NCI-H2196 treated with DMSO at 0.1 percent for 48 hours (cell line): Measurements from ENCODE around the gene TRIM52.
"Not testable (repeated sequence)": the region's sequence is repeated elsewhere in the genome, so short reads cannot be mapped to it uniquely, and the experiment has no call there.

Experiments used
- DNase-seq: peaks from one replicate; lab custom pipeline; 2025; ENCODE audit not compliant: unreplicated experiment; lab: John Stamatoyannopoulos, UW

Gene TRIM52

DNA sequence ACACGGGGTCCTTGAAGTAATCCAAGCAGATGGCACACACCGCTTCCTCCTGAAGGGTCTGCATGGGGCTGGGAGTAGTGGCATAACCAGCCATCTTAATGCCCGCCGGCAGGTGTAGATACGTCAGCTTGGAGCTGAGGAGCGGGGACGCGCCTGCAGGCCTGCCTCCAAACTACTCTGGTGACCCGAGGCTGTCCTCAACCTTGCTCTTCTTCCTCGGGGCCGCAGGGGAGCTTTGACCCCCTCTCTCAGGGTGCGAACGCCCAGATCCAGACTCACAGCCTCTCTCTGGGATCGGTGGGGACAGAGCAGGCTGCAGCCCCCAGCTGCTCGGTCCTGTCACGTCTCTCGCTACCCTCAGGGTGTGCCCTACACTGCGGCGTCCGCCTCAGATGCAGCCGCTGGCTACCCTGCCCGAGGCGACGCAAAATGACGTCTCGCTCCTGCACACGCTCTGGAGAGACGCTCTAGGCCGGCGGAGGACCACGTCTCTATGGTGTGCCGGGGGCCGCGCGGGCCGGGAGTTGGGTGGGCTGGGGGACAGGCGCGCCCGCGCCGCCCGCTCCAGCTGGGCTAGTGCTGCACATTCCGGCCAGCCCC, at the start of gene TRIM52:
TRIM52 (minus strand) TSS at position 424 of the 600 bp plus-strand sequence; CDS start at position 94, 330 bp downstream.
- no peak for DNase-seq

DNA sequence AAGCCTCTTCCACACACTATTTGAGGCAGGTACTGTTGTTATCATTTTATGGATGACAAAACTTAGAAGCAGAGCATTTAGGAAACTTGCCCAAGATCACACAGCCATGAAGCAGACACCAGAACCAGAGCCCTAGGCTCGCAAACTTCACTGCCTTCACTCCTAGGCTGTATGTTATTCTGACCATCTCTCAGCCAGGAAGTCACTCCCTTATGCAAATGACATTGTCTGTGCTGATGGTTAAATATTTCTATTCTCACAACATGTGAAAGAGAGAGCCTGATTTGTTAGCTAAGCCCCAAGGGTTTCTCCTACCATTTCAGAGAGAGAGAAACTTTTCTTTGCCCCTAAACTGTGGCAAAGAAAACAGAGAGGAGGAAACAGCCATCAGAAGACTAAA, 26.4 kb upstream of the TRIM52 start:
- DNase-seq: not testable (repeated sequence)

DNA sequence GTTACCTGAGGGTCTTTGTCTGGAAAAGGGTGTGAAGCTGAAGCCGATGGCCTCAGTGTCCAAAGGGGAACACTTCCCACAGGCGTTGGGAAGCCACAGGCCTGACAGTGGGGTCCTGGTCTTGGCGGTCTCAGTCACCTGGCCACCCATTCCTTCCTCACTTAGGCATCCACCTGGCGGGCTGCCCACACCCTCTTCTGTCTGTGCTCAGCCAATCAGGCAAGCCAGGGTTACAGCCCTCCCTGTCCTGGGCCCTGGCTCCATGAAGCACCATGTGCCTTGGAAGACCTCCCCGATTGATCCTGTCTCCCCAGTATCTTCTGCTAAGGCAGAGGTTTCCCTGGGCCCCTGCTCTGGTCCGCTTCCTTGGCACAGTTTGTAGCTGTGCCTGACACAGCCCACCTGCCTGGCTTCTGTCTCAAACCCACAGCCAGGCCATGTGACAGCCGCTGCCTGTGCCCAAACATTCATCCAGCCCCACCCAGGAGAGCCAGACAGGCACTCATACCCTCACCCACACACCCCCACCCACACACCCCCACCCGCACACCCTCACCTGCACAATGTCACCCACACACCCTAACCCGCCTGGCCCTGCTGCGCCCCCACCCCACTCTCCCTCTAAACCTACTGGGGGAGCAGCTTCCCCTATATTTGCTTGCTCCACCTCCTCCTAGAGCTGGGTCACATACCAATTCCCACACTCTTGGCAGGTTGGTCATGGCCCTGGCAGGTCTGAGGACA, 25.2 kb upstream of the TRIM52 start:
- DNase-seq: not testable (repeated sequence)

DNA sequence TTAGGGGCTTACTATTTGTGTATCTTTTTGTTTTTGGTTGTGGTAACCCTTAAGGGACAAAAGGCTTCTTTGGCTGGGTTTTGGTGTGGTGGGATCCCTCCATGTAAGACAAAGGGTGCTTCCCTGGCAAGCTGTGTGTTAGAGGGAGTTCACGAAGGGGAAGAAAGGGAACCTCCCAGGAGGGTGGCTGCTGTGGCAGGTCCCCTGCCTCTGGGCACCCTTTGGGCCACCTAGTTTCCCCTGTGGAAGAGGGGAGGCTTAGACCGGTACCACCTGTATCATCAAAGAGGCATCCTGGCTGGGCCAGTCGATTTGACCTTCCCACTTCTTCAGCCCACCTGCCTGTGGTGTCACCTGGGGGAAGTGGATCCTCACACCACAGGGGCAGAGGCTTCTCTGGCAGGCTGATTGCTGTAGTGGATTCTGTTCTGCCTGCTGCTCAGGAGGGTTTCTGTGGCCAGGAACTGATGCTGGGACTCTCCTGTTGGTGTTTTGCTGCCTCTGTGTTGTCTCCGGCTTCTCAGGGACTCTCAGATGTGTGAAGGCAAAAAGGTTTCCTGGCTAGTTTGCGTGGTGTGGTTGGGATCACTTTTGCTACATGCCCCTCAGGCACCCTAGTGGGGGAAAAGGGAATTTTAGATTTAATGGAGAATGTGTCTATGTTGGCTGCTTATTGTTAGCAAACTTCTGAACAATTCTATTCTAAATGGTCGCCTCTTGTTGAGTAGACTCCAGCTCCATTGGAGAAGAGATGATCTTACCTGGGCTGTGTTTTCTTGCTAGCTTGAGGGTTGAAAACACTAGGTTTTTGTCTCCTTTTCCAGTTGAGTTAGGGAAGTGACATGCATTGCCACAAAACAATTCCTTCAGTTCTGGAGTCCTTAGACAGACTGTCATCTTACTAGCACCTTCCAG, 23.2 kb upstream of the TRIM52 start:
- DNase-seq: not testable (repeated sequence)

DNA sequence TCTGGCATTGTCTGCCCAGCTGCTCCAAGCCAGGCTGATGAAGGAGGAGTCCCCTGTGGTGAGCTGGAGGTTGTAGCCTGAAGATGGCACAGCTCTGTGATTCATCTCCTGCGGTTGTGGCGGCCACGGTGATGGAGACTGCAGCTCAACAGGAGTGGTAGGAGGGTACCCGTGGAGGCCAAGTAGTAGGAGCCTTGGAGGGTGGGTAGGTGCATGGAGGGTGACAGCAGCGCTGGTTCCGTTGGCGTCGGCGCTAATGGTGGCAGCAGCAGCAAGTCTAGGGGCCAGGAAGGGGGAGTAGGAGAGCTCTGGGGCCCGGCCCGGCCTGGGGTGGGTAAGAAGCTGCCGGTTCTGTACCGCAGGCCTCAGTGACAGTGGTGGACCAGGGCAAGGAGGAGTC, 22.4 kb upstream of the TRIM52 start:
- no peak for DNase-seq

DNA sequence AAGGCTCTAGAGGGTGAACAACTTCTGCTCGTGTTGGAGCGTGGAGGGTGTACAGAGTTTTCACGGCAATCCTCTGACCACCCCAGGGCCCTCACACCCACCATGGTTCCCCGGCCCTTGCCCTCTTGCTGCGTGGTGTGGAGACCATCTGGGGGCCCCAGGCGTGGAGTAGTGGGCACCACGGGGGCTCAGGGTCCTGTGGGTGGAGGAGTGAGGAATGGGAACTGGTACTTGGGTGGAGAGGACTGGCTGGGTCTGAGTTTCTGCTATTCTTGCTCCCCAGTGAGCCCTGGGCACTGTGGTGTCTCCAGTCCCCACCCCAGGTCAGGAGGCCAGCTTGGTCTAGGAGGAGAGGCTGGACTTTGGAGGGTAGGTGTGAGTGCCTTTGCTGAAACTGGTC, 21.9 kb upstream of the TRIM52 start:
- no peak for DNase-seq

DNA sequence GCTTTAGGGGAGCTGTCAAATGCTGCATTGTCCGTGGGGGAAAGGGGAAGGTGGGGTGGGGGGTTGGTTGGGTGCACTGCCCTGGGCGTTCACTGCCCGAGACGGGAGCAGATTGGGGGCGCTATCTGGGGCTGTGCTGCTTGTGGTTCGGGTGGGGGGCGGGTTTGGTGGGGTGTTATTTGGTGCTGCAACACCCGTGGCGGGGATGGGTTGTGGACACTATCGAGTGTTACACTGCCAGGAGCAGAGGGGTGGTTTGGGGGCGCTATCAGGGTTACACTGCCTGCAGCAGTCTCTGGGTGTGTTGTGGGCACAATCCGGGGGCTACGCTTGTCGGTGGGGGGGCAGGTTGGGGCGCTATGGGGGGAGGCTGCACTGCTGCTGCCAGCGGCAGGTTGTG, 21.5 kb upstream of the TRIM52 start:
- DNase-seq: not testable (repeated sequence)

DNA sequence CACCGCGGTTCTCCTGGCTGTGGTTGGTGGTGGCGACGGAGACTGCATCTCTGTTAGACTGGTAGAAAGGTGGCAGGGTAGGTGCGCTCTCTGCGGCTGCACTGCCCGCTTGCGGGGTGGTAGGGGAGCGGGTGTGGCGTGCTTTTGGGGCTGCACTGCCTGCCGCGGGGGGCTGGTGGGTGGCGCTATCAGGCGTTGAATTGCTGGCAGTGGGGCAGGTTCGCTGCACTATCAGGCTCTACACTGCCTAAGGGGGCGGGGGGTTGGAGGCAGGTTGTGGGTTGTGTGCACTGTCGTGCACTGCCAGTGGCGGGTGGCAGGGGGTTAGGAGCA, 21.0 kb upstream of the TRIM52 start:
- no peak for DNase-seq

DNA sequence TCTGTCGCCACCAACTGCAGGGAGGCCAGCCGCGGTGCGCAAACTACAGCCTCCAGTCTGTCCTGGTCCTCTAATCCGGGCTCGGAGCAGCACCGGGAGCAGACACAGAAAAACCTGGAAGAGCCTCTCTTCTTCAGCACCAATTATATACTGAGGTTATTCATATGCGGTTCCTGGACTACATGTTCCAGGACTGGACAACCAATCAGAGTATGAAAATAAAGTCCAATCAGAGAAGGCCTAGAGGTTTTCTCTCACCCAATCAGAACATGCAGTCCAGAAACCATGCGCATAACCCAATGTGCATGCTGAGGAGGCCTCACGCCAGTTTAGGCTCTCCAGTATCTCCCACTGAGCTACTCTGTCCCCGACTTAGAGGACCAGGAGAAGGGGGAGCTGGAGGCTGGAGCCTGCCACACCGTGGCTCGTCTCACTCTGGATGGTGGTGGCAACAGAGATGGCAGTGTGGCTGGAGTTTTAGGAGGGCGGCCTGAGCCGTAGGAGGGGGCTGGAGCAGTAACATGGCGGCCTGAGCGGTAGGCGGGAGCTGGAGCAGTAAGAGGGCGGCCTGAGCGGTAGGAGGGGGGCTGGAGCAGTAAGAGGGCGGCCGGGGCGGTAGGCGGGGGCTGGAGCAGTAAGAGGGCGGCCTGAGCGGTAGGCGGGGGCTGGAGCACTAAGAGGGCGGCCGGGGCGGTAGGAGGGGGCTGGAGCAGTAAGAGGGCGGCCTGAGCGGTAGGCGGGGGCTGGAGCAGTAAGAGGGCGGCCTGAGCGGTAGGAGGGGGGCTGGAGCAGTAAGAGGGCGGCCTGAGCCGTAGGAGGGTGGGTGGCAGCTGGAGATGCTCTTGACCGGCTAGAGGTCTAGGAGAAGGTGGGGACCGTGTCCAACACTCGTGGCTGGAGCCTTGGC, 20.4 kb upstream of the TRIM52 start:
- DNase-seq: no peak

DNA sequence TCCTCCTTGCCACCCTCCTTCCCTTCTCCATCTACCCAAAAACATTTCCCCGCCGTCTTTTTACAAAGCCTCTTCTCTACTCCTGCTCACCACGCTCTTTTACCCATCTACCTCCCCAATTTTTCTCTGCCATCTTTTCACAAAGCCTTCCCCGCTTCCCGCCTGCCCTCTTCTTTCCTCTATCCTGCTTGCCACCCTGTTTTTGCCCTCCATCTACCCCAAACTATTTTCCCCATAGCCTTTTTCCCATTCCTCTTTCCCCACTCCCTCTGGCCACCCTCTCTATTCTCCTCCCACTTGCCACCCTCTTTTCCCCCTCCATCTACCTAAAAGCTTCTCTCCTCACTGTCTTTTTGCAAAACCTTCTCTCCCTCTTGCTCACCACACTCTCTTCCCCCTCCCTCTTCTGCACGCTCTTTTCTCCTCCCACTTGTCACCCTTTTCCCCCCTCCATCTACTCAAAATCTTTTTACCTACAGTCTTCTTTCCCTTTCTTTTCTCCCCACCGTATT, 19.4 kb upstream of the TRIM52 start:
- DNase-seq: no peak

DNA sequence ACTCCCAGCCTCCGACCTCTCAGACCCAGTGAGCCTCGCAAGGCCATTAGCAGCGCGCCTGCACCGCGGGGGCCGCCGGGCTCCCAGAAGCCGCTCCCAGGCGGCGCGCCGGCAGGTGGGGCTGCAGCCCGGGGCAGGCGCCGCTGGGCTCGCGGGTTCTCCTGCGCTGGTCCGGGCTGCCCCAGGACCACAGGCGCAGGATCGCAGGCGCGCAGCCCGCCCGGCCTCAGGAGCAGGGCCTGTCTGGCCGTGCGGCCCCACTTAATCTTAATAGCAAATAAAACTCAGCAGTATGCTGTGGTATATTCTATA, 12.4 kb upstream of the TRIM52 start:
- not testable (repeated sequence) for DNase-seq

DNA sequence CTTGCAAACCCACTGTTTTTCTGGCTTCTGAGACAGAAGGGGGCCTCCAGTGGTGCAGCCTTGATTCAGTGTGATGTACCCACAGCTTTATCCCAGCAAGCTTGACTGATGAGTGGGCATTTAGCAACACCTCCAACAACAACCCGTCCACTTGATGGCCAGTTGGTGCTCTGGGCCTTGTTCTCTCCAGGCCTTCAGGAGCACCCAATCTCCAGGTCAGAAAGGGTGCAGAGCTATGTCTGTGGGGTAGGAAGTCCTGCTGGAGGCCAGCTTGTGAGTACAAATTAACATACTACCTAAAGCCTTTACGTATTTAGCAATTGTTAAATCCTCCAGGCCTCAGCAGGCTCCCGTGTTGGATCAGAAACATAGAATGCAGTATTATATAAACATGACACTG, 10.1 kb upstream of the TRIM52 start:
- DNase-seq: no peak

DNA sequence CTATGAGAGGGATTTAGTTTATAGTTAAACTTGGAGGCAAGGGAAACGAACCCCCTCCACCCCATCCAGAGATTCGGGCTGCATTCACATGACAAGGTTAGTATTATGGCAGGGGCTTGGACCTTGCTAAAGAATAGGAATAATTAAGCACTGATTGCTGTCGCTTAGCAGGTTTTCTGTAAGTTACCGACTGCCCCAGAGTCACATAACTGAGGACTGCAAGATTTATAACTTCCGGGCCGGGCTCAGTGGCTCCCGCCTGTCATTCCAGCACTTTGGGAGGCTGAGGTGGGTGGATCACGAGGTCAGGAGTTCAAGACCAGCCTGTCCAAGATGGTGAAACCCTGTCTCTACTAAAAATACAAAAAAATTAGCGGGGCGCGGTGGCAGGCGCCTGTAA, 7.0 kb upstream of the TRIM52 start:
- DNase-seq: not testable (repeated sequence)

DNA sequence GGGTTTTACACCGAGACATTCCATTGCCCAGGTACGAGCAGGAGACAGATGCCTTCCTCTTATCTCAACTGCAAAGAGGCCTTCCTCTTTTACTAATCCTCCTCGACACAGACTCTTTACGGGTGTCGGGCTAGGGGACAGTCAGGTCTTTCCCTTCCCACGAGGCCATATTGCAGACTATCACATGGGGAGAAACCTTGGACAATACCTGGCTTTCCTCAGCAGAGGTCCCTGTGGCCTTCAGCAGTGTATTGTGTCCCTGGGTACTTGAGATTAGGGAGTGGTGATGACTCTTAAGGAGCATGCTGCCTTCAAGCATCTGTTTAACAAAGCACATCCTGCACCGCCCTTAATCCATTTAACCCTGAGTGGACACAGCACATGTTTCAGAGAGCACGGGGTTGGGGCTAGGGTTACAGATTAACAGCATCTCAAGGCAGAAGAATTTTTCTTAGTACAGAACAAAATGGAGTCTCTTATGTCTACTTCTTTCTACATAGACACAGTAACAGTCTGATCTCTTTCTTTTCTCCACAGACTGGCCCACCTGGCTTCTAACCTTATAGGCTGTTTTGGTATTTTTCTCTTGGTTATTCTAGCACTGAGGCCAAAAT, 6.5 kb upstream of the TRIM52 start:
- DNase-seq: not testable (repeated sequence)

DNA sequence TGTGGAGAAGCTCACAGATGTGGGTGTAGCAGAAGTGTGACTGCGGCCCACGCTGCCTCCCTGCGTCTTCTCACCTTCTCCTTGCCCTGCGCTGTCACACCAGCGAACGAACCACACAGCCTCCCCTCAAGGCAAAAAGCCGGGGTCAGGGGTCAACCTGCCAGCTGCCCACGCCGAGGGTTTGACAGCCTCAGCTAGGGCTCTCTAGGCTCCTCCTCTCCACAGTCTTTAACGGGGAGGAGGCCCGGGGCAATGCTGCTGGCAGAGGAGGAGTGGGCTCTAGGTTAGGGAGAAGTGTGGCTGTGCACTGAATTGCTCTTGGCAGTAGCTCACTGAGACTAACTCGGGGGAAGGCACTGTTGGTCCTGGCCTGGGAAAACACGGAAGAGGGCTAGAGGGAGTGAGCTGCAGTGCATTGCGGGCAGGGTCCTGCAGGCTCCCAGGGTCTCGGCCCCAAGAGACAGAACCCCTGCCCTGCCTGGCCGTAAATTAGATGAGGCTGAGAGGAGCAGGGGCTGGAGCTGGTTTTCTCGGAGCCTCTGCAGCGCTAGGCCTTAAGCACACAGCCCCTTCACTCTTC, 4.2 kb upstream of the TRIM52 start:
- DNase-seq: no peak

DNA sequence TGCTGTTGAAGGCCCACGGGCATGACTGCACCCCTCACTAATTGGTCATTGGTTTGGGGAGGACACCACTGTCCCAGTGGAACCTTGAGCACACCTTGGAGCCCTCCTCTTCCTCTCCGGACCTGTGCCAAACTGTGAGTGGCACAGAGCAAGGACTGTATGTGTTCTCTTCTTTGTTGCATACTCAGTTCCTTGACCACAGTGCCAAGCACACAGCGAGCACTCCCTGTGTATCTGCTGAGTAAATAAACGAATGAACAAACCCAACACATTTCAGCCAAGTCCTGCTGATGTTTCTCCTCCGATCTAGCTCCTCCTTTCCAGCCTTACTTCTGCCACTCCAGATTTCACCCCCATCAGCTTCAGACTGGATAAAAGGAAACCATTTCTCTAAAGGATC, 2.7 kb upstream of the TRIM52 start:
- DNase-seq: no peak

DNA sequence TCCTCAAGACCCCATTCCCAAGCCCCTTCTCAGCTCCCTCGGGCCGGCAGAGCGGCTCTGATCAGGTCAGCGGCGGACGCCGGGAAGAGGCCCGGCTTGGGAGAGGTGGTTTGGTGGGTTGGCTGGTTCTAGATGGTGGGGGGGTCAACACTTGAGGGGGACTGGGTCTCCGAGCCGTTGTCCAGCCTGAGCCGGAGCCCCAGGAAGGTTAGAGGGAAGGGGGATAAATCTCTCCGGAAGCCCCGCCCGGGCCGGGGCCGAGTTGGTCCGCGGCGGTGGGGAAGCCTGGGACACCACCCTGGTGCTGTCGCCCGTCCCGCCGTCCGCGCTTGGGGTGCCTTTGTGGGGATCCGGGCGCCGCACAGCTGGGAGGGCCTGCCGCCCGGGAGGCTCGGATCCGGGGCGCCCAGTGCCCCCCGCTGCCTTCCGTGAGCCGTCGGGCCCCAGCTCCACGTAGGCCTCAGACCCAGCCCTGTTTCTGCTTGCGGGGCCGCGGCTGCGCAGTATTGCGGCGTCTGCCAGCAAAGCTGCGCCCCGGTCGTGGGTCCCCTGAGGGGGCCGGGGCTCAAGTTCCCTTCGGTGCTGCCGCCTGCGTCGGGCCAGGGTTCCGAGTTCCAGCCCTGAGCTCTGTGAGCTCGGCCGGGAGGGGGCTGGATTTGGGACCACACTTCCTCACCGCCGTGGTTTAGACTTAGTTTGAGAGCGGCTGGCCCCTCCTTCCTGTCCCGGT, 542 bp upstream of the TRIM52 start:
- no peak for DNase-seq

DNA sequence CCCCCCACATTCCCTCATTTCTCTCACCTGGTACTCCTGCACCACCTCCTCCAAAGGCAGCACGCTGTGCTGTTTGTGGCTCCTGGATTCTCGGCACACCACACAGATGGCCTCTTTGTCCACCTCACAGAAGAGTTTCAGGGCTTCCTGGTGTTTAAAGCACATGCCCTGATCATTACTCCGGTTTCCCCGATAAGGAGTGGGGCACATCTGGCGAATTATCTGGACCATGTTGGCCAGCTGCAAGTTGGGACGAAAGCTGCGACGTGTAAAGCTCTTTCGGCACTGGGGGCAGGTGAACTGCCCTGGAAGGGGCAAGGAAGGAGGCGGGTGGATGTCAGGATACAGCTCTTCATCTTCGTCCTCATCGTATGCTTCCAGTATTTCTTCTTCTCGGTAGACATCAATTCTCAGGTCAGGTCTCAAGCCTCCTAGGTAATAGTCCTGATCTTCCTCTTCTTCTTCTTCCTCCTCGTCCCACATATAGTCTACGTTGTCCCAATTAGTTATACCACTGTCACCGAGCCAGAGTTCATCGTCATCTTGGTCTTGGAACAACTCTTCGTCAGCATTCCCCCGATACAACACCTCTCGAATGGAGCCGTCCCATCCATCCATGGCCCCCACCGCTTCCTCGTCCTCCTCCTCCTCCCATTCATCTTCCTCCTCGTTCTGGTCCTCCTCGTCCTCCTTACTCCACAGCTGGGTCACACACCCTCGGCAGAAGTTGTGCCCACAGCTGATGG, 796 bp downstream of the TRIM52 start:
- DNase-seq: no peak

DNA sequence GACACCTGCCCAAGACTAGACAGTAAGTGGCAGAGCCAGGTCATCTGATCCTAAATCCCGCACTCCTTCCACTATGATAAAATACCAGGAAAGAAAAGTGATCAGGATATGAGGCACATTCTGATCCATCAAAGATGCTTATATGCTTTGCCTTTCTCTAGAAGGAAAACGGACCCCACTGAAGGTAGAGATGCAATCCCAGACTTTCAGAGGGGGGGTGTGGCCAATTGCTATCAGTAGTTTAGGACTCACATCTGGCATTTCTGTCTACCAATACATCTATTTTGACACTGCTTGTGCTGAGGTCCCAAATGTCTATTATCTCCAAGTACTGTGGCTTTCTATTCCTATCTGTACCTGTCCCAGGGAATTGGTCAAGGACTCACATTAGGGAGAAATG, 1.7 kb downstream of the TRIM52 start:
- DNase-seq: no peak
